ENCODE data around the gene BRD4. TPM values are rescaled to one million over a fixed set of nuclear protein-coding genes. Genes with fewer than 3 reads are reported as not detected.

Gene BRD4
- total and polyA plus RNA-seq, 2 donors from 2014 or later, result 14.3 to 107 TPM

GRCh38 chr19:15288146-15288963, 44.0 kb downstream of the BRD4 start:
- intact Hi-C loops (cut with DNase I), result no loop called here
- Histone ChIP-seq H3K9me3 (ENCODE audit: control insufficient read depth in 2 of 3, insufficient read depth in 1 of 3, low read length in 3 of 3) (no peaks in the 10 kb centered on the region), H3K27me3 (ENCODE audit: control insufficient read depth, insufficient read depth, low read length) (no peaks in the 10 kb centered on the region), H3K27ac (ENCODE audit: low read depth in 2 of 2, low read length in 2 of 2) (no peak overlapping the region), H3K9ac (ENCODE audit: low read length in 3 of 3) (no peak overlapping the region), H3K4me1 (ENCODE audit: control insufficient read depth in 2 of 3, insufficient read depth in 2 of 3, low read depth in 1 of 3, low read length in 3 of 3) (peaks cover 0 to 61% (median 59%) of the 10 kb centered on the region in 3 donors), H3K36me3 (ENCODE audit: control insufficient read depth in 2 of 3, insufficient read depth in 3 of 3, low read length in 3 of 3) (no peaks in the 10 kb centered on the region), H3K4me3 (ENCODE audit: low read length in 3 of 3) (no peak overlapping the region)
- no peak for TF ChIP-seq CTCF (IDR thresholded peaks at IDR 0.05; ENCODE audit: borderline replicate concordance, extremely low read depth, insufficient read depth)
- FAIRE-seq, result no peak
- peak; percentile 70 to 87 (median 78) for DNase-seq

- intact Hi-C loops (cut with DNase I), result no loop called here
- no peak overlapping the region for H3K9ac ChIP-seq (ENCODE audit: low read length in 3 of 3)
- no peak overlapping the region for H3K27ac ChIP-seq (ENCODE audit: low read depth in 2 of 2, low read length in 2 of 2)
- H3K4me3 ChIP-seq (ENCODE audit: low read length in 3 of 3), result no peak overlapping the region
- FAIRE-seq (no peak), DNase-seq (no peak)
- no peak for TF ChIP-seq CTCF (IDR thresholded peaks at IDR 0.05; ENCODE audit: borderline replicate concordance, extremely low read depth, insufficient read depth)
- peaks cover 0 to 60% (median 53%) of the 10 kb centered on the region in 3 donors for H3K4me1 ChIP-seq (ENCODE audit: control insufficient read depth in 2 of 3, insufficient read depth in 2 of 3, low read depth in 1 of 3, low read length in 3 of 3)
- H3K9me3 ChIP-seq (ENCODE audit: control insufficient read depth in 2 of 3, insufficient read depth in 1 of 3, low read length in 3 of 3), result no peaks in the 10 kb centered on the region
- H3K27me3 ChIP-seq (ENCODE audit: control insufficient read depth, insufficient read depth, low read length), result no peaks in the 10 kb centered on the region
- H3K36me3 ChIP-seq (ENCODE audit: control insufficient read depth in 2 of 3, insufficient read depth in 3 of 3, low read length in 3 of 3), result no peaks in the 10 kb centered on the region
Measured at GRCh38 chr19:15287496-15287895, 44.8 kb downstream of the BRD4 start.

- no peak overlapping the region for H3K27ac ChIP-seq (ENCODE audit: low read depth in 2 of 2, low read length in 2 of 2)
- no peak overlapping the region for H3K4me3 ChIP-seq (ENCODE audit: low read length in 3 of 3)
- H3K27me3 ChIP-seq (ENCODE audit: control insufficient read depth, insufficient read depth, low read length), result no peaks in the 10 kb centered on the region
- no peak overlapping the region for H3K9ac ChIP-seq (ENCODE audit: low read length in 3 of 3)
- no peaks in the 10 kb centered on the region for H3K9me3 ChIP-seq (ENCODE audit: control insufficient read depth in 2 of 3, insufficient read depth in 1 of 3, low read length in 3 of 3)
- peaks cover 0 to 64% (median 60%) of the 10 kb centered on the region in 3 donors for H3K4me1 ChIP-seq (ENCODE audit: control insufficient read depth in 2 of 3, insufficient read depth in 2 of 3, low read depth in 1 of 3, low read length in 3 of 3)
- H3K36me3 ChIP-seq (ENCODE audit: control insufficient read depth in 2 of 3, insufficient read depth in 3 of 3, low read length in 3 of 3), result no peaks in the 10 kb centered on the region
- FAIRE-seq, result no peak
- TF ChIP-seq CTCF (IDR thresholded peaks at IDR 0.05; ENCODE audit: borderline replicate concordance, extremely low read depth, insufficient read depth), result no peak
- no peak for DNase-seq
- intact Hi-C loops (cut with DNase I), result no loop called here
Measured at GRCh38 chr19:15286688-15287365, 45.5 kb downstream of the BRD4 start.

Data from kidney (tissue), 14 donors.